Measurements from ENCODE around the gene ABL1. TPM values are rescaled to one million over a fixed set of nuclear protein-coding genes. Genes with fewer than 3 reads are reported as not detected.
"Not testable (repeated sequence)": the region's sequence is repeated elsewhere in the genome, so short reads cannot be mapped to it uniquely, and the experiment has no call there.

Gene ABL1
- total RNA-seq, 1 donor from 2014 or later, result 30.7 TPM

DNA sequence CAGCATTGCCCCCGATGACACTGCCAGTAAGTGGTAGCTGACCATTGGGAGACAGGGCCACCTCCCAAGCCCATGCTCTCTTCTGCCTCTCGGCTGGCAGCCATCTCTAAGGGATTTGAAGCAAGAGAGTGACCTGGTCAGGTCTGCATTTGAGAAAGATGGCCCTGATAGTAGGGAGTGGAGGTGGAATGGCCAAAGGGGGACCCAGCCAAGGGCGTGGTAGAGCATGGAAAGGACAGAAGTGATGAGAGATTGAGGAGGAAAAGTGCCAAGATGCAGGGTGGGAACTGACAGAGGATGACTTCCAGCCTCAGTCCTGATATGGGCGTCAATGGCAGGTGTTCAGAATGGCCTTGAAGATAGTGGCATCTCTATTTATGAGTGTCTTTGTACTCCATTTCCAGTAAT is 9.0 kb downstream of the ABL1 start:
- no peaks in the 10 kb centered on the region for H3K36me3 ChIP-seq
- H3K4me1 ChIP-seq, result peaks cover 100% of the 10 kb centered on the region
- TF ChIP-seq, protein P1, sequence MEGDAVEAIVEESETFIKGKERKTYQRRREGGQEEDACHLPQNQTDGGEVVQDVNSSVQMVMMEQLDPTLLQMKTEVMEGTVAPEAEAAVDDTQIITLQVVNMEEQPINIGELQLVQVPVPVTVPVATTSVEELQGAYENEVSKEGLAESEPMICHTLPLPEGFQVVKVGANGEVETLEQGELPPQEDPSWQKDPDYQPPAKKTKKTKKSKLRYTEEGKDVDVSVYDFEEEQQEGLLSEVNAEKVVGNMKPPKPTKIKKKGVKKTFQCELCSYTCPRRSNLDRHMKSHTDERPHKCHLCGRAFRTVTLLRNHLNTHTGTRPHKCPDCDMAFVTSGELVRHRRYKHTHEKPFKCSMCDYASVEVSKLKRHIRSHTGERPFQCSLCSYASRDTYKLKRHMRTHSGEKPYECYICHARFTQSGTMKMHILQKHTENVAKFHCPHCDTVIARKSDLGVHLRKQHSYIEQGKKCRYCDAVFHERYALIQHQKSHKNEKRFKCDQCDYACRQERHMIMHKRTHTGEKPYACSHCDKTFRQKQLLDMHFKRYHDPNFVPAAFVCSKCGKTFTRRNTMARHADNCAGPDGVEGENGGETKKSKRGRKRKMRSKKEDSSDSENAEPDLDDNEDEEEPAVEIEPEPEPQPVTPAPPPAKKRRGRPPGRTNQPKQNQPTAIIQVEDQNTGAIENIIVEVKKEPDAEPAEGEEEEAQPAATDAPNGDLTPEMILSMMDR (IDR thresholded peaks at IDR 0.05; ENCODE audit: borderline replicate concordance), result no peak
- DNase-seq, result peak; percentile 36
- H3K27ac ChIP-seq (replicated peaks), result peak overlapping the region; percentile 96
- no peaks in the 10 kb centered on the region for H3K27me3 ChIP-seq (ENCODE audit: low read depth)
- no peaks in the 10 kb centered on the region for H3K9me3 ChIP-seq (replicated peaks)
- H3K4me3 ChIP-seq, result no peak overlapping the region
- intact Hi-C loops (cut with micrococcal nuclease), result no loop called here

DNA sequence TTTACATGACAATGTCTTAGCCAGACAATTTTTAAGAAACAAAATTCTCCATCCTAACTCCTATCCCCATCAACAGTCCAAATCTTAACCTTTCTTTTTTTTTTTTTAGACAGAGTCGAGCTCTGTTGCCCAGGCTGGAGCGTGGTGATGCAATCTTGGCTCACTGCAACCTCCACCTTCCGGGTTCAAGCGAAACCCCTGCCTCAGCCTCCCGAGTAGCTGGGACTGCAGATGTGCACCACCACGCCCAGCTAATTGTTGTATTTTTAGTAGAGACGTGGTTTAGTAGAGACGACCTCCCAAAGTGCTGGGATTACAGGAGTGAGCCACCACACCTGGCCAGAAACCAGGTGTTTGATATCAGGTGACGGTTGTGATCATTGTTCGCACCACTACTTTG is 10.2 kb downstream of the ABL1 start:
- intact Hi-C loops (cut with micrococcal nuclease), result no loop called here
- Histone ChIP-seq H3K36me3 (no peaks in the 10 kb centered on the region), H3K27ac (replicated peaks) (peak overlapping the region; percentile 96), H3K4me3 (peak overlapping the region; percentile 47), H3K4me1 (peaks cover 99% of the 10 kb centered on the region), H3K9me3 (replicated peaks) (no peaks in the 10 kb centered on the region), H3K27me3 (ENCODE audit: low read depth) (no peaks in the 10 kb centered on the region)
- DNase-seq, result no peak
- TF ChIP-seq, protein P1 (IDR thresholded peaks at IDR 0.05; ENCODE audit: borderline replicate concordance), result no peak

DNA sequence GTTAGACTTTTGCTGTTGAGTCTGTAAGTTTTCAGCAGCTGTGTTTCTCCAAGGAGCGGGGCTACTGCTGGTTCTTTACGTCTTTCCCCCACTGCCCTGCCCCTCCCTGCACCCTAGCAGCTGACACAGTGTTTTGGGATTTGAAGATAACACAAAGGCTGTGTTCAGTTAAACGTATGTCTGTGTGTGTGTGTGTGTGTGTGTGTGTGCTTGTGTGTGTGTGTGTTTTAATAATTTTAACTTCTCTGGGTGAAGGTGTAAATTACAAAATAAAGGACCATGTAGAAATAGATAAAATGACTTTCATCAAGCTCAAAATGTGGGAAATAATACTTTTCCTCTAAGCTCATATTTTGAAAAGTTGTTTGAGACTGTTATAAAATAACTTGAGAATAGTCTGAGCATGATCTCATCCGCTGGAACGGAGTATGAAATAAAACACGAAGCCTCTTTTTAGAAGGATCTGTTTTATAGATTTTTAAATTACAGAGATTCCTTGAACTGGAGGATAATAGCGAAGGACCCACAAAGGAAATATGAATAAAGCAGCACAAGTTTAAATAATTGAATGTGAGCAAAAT is 10.9 kb downstream of the ABL1 start:
- no peak for DNase-seq
- H3K27me3 ChIP-seq (ENCODE audit: low read depth), result no peaks in the 10 kb centered on the region
- intact Hi-C loops (cut with micrococcal nuclease), result no loop called here
- H3K36me3 ChIP-seq, result no peaks in the 10 kb centered on the region
- peak overlapping the region; percentile 47 for H3K4me3 ChIP-seq
- no peaks in the 10 kb centered on the region for H3K9me3 ChIP-seq (replicated peaks)
- TF ChIP-seq, protein P1 (IDR thresholded peaks at IDR 0.05; ENCODE audit: borderline replicate concordance), result no peak
- peak overlapping the region; percentile 96 for H3K27ac ChIP-seq (replicated peaks)
- H3K4me1 ChIP-seq, result peaks cover 96% of the 10 kb centered on the region

DNA sequence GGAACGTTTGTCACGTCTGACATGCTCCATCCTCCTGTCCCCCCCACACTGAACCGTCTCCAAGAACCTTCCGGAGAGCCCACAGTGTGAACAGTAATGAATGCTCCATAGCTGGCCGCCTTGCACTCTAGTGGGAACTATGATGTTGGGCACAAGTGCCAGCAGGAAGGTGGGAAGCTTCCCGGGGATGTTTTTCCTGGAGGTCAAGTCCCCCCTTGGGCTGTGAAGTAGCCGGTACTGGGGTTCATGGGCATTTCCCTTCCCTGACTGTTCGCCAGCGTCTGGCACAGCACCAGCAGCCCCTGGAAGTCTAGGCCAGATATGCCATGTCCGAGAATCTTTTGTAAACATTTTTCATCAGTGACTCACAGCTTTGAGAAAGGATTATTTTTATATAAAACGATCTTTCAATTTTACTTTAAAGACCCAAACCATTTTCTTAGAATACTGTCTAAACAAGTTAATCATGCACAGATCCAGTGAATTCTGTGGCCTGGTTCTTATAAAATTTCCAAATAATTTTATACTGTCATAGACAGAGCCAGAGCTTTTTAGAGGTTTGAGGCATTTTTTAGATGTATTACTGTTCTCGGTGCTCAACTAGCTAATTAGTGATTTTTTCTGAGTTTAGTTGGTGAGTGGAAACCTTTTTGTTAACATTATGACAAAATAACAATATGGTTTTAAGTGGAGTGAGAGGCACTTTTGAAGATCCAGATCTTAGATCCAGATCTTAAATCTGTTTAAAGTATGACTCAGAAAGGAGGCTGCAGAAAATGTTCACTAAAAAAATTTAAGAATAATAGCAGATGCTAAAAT is 11.6 kb downstream of the ABL1 start:
- Histone ChIP-seq H3K9me3 (replicated peaks) (no peaks in the 10 kb centered on the region), H3K27me3 (ENCODE audit: low read depth) (no peaks in the 10 kb centered on the region), H3K4me3 (peak overlapping the region; percentile 47), H3K4me1 (peaks cover 88% of the 10 kb centered on the region), H3K27ac (replicated peaks) (peak overlapping the region; percentile 96), H3K36me3 (no peaks in the 10 kb centered on the region)
- intact Hi-C loops (cut with micrococcal nuclease), result no loop called here
- DNase-seq, result peak; percentile 38
- TF ChIP-seq, protein P1 (IDR thresholded peaks at IDR 0.05; ENCODE audit: borderline replicate concordance), result no peak

DNA sequence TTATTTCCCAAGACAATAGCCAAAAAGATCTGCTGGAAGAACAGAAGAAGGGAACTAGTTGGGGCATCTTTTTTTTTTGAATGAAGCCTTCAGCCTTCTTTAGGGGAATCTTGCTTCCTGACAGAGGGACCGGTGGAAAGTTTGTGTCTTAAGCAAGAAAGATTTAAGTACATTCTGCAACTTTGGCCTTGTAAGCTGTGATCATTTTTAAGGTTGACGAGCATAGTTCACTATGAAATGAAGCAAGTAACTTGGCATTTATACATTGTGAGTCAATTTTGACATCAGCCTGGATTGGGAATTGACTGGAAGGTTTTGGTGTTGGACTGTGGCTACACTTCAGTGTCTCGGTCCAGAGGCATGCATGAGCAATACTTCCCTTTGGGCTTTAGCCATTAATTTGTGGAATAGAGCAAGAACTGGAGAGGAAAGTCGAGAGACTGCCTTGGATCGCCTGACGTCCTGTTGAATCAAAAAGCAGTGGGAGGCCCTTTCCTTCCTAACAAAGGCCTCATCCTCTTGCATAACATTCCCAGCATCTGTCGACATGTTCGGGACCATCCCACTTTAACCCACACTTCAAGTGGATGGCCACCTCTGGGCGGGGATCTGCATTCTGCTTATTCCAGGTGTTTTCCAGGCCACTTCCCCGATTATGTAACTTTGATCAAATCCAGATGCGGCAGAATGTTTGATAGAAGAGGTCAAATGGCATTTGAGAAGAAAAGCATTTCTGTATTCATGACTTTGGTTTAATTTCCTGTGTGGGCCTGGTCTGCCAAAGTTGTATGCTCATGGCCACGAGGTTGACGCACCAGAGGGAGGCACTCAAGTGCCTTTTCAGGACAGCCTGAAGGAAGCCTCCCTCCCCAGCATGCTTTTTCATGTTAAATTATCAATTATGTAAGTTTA is 12.5 kb downstream of the ABL1 start:
- no peaks in the 10 kb centered on the region for H3K27me3 ChIP-seq (ENCODE audit: low read depth)
- DNase-seq, result peak; percentile 71
- H3K36me3 ChIP-seq, result no peaks in the 10 kb centered on the region
- peak overlapping the region; percentile 96 for H3K27ac ChIP-seq (replicated peaks)
- H3K9me3 ChIP-seq (replicated peaks), result no peaks in the 10 kb centered on the region
- TF ChIP-seq, protein P1 (IDR thresholded peaks at IDR 0.05; ENCODE audit: borderline replicate concordance), result no peak
- H3K4me3 ChIP-seq, result peak overlapping the region; percentile 5
- intact Hi-C loops (cut with micrococcal nuclease), result no loop called here
- peaks cover 80% of the 10 kb centered on the region for H3K4me1 ChIP-seq

DNA sequence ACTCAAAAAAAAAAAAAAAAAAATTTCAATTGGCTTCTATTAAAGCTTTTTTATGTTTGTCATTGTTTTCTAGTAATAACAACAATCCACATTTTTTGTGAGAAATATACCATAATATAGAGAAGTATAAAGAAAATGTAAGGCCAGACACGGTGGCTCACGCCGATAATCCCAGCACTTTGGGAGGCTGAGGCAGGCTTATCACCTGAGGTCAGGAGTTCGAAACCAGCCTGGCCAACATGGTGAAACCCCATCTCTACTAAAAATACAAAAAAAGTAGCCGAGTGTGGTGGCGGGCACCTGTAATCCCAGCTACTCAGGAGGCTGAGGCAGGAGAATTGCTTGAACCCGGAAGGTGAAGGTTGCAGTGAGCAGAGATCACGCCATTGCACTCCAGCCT is 13.5 kb downstream of the ABL1 start:
- H3K36me3 ChIP-seq; intact Hi-C loops (cut with micrococcal nuclease); H3K9me3 ChIP-seq (replicated peaks); H3K4me3 ChIP-seq; DNase-seq; H3K27me3 ChIP-seq (ENCODE audit: low read depth): not testable (repeated sequence)
- H3K27ac ChIP-seq (replicated peaks), result peak overlapping the region; percentile 96
- H3K4me1 ChIP-seq, result peaks cover 70% of the 10 kb centered on the region

Measured in left ventricle myocardium inferior (tissue), 1 donor.